GM13976 (cell line): ENCODE results near the gene PDGFRB.

Experiments
- DNase-seq: peaks from one replicate; pipeline ENCODE4 v3.0.0; 2012; ENCODE audit warnings: low spot score
- CTCF ChIP-seq: IDR thresholded peaks from 2 replicates; pipeline ENCODE4 v1.5.1; 2012; ENCODE audit warnings: borderline replicate concordance, mild to moderate bottlenecking; ENCODE audit not compliant: insufficient read depth; ENCODE audit errors: extremely low read depth, missing control alignments, control extremely low read depth
- in situ Hi-C: fragments of 300-500 bp; cut with MboI; formaldehyde crosslinking; loops from one replicate; pipeline ENCODE4 v1.12.0; 2022; ENCODE audit warnings: low sequenced_read_pairs, mixed read lengths, inconsistent platforms; ENCODE audit not compliant: unreplicated experiment

Gene PDGFRB

GRCh38 chr5:150149618-150150017 is 6.0 kb downstream of the PDGFRB start:
- TF ChIP-seq CTCF, result no peak
- in situ Hi-C loops, result no loop called here
- DNase-seq, result no peak

- TF ChIP-seq CTCF, result no peak
- in situ Hi-C loops, result no loop called here
Observed at GRCh38 chr5:150148117-150148927, 7.3 kb downstream of the PDGFRB start.

GRCh38 chr5:150147670-150148069 is 8.0 kb downstream of the PDGFRB start:
- DNase-seq, result no peak
- in situ Hi-C loops, result no loop called here
- TF ChIP-seq CTCF, result no peak

More at GRCh38 chr5:150148117-150148927, 7.3 kb downstream of the PDGFRB start:
- DNase-seq, result no peak

GRCh38 chr5:150146862-150147601 is 8.6 kb downstream of the PDGFRB start:
- TF ChIP-seq CTCF, result no peak
- no peak for DNase-seq
- in situ Hi-C loops, result no loop called here

- DNase-seq, result no peak
- in situ Hi-C loops, result no loop called here
- no peak for TF ChIP-seq CTCF
Observed at GRCh38 chr5:150146235-150146634, 9.4 kb downstream of the PDGFRB start.

GRCh38 chr5:150144879-150145278 is 10.8 kb downstream of the PDGFRB start:
- in situ Hi-C loops, result no loop called here
- no peak for DNase-seq
- TF ChIP-seq CTCF, result no peak
